ENCODE measurements around the gene PAX8.

- TF ChIP-seq, protein P1, sequence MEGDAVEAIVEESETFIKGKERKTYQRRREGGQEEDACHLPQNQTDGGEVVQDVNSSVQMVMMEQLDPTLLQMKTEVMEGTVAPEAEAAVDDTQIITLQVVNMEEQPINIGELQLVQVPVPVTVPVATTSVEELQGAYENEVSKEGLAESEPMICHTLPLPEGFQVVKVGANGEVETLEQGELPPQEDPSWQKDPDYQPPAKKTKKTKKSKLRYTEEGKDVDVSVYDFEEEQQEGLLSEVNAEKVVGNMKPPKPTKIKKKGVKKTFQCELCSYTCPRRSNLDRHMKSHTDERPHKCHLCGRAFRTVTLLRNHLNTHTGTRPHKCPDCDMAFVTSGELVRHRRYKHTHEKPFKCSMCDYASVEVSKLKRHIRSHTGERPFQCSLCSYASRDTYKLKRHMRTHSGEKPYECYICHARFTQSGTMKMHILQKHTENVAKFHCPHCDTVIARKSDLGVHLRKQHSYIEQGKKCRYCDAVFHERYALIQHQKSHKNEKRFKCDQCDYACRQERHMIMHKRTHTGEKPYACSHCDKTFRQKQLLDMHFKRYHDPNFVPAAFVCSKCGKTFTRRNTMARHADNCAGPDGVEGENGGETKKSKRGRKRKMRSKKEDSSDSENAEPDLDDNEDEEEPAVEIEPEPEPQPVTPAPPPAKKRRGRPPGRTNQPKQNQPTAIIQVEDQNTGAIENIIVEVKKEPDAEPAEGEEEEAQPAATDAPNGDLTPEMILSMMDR (IDR thresholded peaks at IDR 0.05) = no peak
- TF ChIP-seq POLR2A (IDR thresholded peaks at IDR 0.05) = no peak
- TF ChIP-seq POLR2AphosphoS5 (IDR thresholded peaks at IDR 0.05) = no peak
These were observed 97.3 kb downstream of the PAX8 start for GRCh38 chr2:113181258-113182051.

Measured in gastroesophageal sphincter (tissue), 3 donors.